ENCODE results near the gene TRIM4.
A peak's percentile ranks its signal among the peaks of the same experiment; 100 is the strongest.
"Not testable (repeated sequence)": the region's sequence is repeated elsewhere in the genome, so short reads cannot be mapped to it uniquely, and the experiment has no call there.

TRIM4 gene

GRCh38 chr7:99918959-99919813, at the start of gene TRIM4:
TSS of gene TRIM4 (minus strand) at chr7:99919530. CDS start at chr7:99919401, 129 bp downstream.
- H3K36me3 Mint-ChIP-seq: peaks cover 43% of the 10 kb centered on the region
- H3K9me3 Mint-ChIP-seq: no peaks in the 10 kb centered on the region
- H3K4me1 Mint-ChIP-seq: peaks cover 50% of the 10 kb centered on the region
- H3K4me3 Mint-ChIP-seq: peak within 1 kb of the TSS; percentile 95
- peak within 1 kb of the TSS; percentile 95 for H3K27ac Mint-ChIP-seq
- peak; percentile 100 for ATAC-seq
- no peaks in the 10 kb centered on the region for H3K27me3 Mint-ChIP-seq

- ATAC-seq: no peak
- H3K4me1 Mint-ChIP-seq: no peaks in the 10 kb centered on the region
- H3K27me3 Mint-ChIP-seq: peaks cover 66% of the 10 kb centered on the region
- no peak overlapping the region for H3K27ac Mint-ChIP-seq
- no peaks in the 10 kb centered on the region for H3K9me3 Mint-ChIP-seq
- H3K36me3 Mint-ChIP-seq: no peaks in the 10 kb centered on the region
- H3K4me3 Mint-ChIP-seq: no peak overlapping the region
Observed at GRCh38 chr7:99958564-99959227, 39.4 kb upstream of the TRIM4 start.

GRCh38 chr7:99955247-99955646, 35.9 kb upstream of the TRIM4 start:
- Mint-ChIP-seq H3K9me3 (no peaks in the 10 kb centered on the region), H3K27ac (no peak overlapping the region), H3K4me1 (no peaks in the 10 kb centered on the region), H3K4me3 (no peak overlapping the region), H3K27me3 (peaks cover 36% of the 10 kb centered on the region), H3K36me3 (no peaks in the 10 kb centered on the region)
- no peak for ATAC-seq

GRCh38 chr7:99954643-99955042, 35.3 kb upstream of the TRIM4 start:
- H3K9me3 Mint-ChIP-seq, ATAC-seq, H3K4me3 Mint-ChIP-seq, H3K4me1 Mint-ChIP-seq, H3K36me3 Mint-ChIP-seq, H3K27ac Mint-ChIP-seq: not testable (repeated sequence)
- H3K27me3 Mint-ChIP-seq: peaks cover 35% of the 10 kb centered on the region

- no peak overlapping the region for H3K27ac Mint-ChIP-seq
- peaks cover 35% of the 10 kb centered on the region for H3K27me3 Mint-ChIP-seq
- H3K4me1 Mint-ChIP-seq: peaks cover 7% of the 10 kb centered on the region
- no peak for ATAC-seq
- H3K36me3 Mint-ChIP-seq: no peaks in the 10 kb centered on the region
- H3K9me3 Mint-ChIP-seq: no peaks in the 10 kb centered on the region
- H3K4me3 Mint-ChIP-seq: no peak overlapping the region
Observed at GRCh38 chr7:99953649-99954048, 34.3 kb upstream of the TRIM4 start.

- H3K27me3 Mint-ChIP-seq: peaks cover 32% of the 10 kb centered on the region
- not testable (repeated sequence) for H3K36me3 Mint-ChIP-seq, ATAC-seq, H3K4me3 Mint-ChIP-seq, H3K4me1 Mint-ChIP-seq, H3K27ac Mint-ChIP-seq, H3K9me3 Mint-ChIP-seq
Observed at GRCh38 chr7:99952649-99953048, 33.3 kb upstream of the TRIM4 start.

- not testable (repeated sequence) for H3K27ac Mint-ChIP-seq, H3K36me3 Mint-ChIP-seq, H3K4me1 Mint-ChIP-seq, ATAC-seq, H3K4me3 Mint-ChIP-seq, H3K9me3 Mint-ChIP-seq
- H3K27me3 Mint-ChIP-seq: peaks cover 26% of the 10 kb centered on the region
Observed at GRCh38 chr7:99950819-99951218, 31.5 kb upstream of the TRIM4 start.

- Mint-ChIP-seq H3K36me3 (no peaks in the 10 kb centered on the region), H3K9me3 (no peaks in the 10 kb centered on the region), H3K27me3 (peaks cover 17% of the 10 kb centered on the region), H3K4me1 (peaks cover 8% of the 10 kb centered on the region), H3K4me3 (no peak overlapping the region), H3K27ac (no peak overlapping the region)
- no peak for ATAC-seq
Observed at GRCh38 chr7:99949645-99950228, 30.4 kb upstream of the TRIM4 start.

GRCh38 chr7:99947608-99948007, 28.3 kb upstream of the TRIM4 start:
- Mint-ChIP-seq H3K9me3 (no peaks in the 10 kb centered on the region), H3K36me3 (no peaks in the 10 kb centered on the region), H3K27me3 (peaks cover 20% of the 10 kb centered on the region), H3K4me3 (no peak overlapping the region), H3K4me1 (peaks cover 20% of the 10 kb centered on the region), H3K27ac (no peak overlapping the region)
- ATAC-seq: no peak

- Mint-ChIP-seq H3K27ac (no peak overlapping the region), H3K9me3 (no peaks in the 10 kb centered on the region), H3K27me3 (peaks cover 33% of the 10 kb centered on the region), H3K36me3 (no peaks in the 10 kb centered on the region), H3K4me1 (peaks cover 15% of the 10 kb centered on the region), H3K4me3 (no peak overlapping the region)
- ATAC-seq: no peak
Observed at GRCh38 chr7:99944497-99945070, 25.3 kb upstream of the TRIM4 start.

- Mint-ChIP-seq H3K27me3 (peaks cover 33% of the 10 kb centered on the region), H3K4me1 (peaks cover 13% of the 10 kb centered on the region), H3K27ac (no peak overlapping the region), H3K9me3 (peaks cover 5% of the 10 kb centered on the region), H3K36me3 (peaks cover 6% of the 10 kb centered on the region), H3K4me3 (peak overlapping the region; percentile 48)
- no peak for ATAC-seq
Observed at GRCh38 chr7:99943641-99944496, 24.5 kb upstream of the TRIM4 start.

GRCh38 chr7:99938296-99938695, 19.0 kb upstream of the TRIM4 start:
- Mint-ChIP-seq H3K27ac (no peak overlapping the region), H3K4me3 (no peak overlapping the region), H3K9me3 (peaks cover 9% of the 10 kb centered on the region), H3K36me3 (peaks cover 6% of the 10 kb centered on the region), H3K4me1 (no peaks in the 10 kb centered on the region), H3K27me3 (peaks cover 76% of the 10 kb centered on the region)
- no peak for ATAC-seq

GRCh38 chr7:99935009-99935408, 15.7 kb upstream of the TRIM4 start:
- not testable (repeated sequence) for H3K9me3 Mint-ChIP-seq, H3K4me1 Mint-ChIP-seq, ATAC-seq, H3K36me3 Mint-ChIP-seq, H3K4me3 Mint-ChIP-seq, H3K27ac Mint-ChIP-seq
- peaks cover 80% of the 10 kb centered on the region for H3K27me3 Mint-ChIP-seq

- Mint-ChIP-seq H3K27me3 (peaks cover 86% of the 10 kb centered on the region), H3K27ac (no peak overlapping the region), H3K9me3 (no peaks in the 10 kb centered on the region), H3K4me1 (peaks cover 9% of the 10 kb centered on the region), H3K4me3 (no peak overlapping the region), H3K36me3 (no peaks in the 10 kb centered on the region)
- no peak for ATAC-seq
Observed at GRCh38 chr7:99930376-99930775, 11.0 kb upstream of the TRIM4 start.

- H3K36me3 Mint-ChIP-seq: no peaks in the 10 kb centered on the region
- H3K4me1 Mint-ChIP-seq: peaks cover 9% of the 10 kb centered on the region
- no peak overlapping the region for H3K4me3 Mint-ChIP-seq
- H3K27me3 Mint-ChIP-seq: peaks cover 80% of the 10 kb centered on the region
- H3K27ac Mint-ChIP-seq: no peak overlapping the region
- H3K9me3 Mint-ChIP-seq: no peaks in the 10 kb centered on the region
- ATAC-seq: no peak
Observed at GRCh38 chr7:99929730-99930053, 10.4 kb upstream of the TRIM4 start.
